Left ventricle myocardium superior (tissue), 1 donor: ENCODE data around the gene APOL3. TPM values are rescaled to one million over a fixed set of nuclear protein-coding genes. Genes with fewer than 3 reads are reported as not detected.
"Not testable (repeated sequence)": the region's sequence is repeated elsewhere in the genome, so short reads cannot be mapped to it uniquely, and the experiment has no call there.

Experiments
- ATAC-seq: fragments of 200-7000 bp; cut with Tn5 transposase; one replicate; pipeline ENCODE4 v1.9.1; 2020; ENCODE audit warnings: mild to moderate bottlenecking, moderate library complexity
- DNase-seq: peaks from one replicate; pipeline ENCODE4 v3.0.0-alpha.2; 2020
- intact Hi-C: fragments of 100-400 bp; cut with micrococcal nuclease; formaldehyde crosslinking; loops from one replicate; pipeline ENCODE4 v1.11.0; 2022
- total RNA-seq: library from RNA; stranded (reverse); fragmentation: NEBNext Ultra II Directional; extraction: Animal tissue kit (Norgen Biotek cat#: 25700); gene quantifications from one replicate; pipeline ENCODE4 v1.2.1, GENCODE V29; 2021
- donor health status: DM: no; HTN: yes; CAD: no; lungs with severe emphysema.

The APOL3 gene
- total RNA-seq, 1 donor from 2014 or later: 29.5 TPM

- intact Hi-C loops: no loop called here
- no peak for DNase-seq
- no peak for ATAC-seq
These were observed 4.6 kb upstream of the APOL3 start for GRCh38 chr22:36165141-36165540.

- no peak for DNase-seq
These were observed 4.1 kb upstream of the APOL3 start for GRCh38 chr22:36164621-36165020.

DNA sequence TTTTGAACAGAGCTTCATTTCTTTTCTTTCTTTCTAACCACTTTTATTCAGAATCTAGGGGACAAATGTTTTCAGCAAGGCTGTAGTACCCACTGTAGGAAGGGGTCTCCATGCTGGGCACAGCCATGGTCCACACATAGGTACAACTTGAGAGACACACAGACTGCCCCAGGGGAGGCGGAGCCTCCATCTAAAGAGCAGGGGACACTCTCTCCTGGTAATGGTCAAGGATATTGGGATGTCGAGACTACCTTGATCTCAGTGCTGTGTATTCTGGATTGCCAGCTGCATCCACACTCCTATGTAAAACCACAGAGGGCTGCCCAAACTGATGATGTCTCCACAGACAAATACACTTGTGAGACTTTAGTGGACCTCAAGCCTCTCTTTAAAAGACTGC is 2.9 kb upstream of the APOL3 start:
- ATAC-seq (no peak), DNase-seq (no peak)
- intact Hi-C loops: no loop called here

More at GRCh38 chr22:36164621-36165020, 4.1 kb upstream of the APOL3 start:
- intact Hi-C loops: no loop called here
- ATAC-seq: no peak

DNA sequence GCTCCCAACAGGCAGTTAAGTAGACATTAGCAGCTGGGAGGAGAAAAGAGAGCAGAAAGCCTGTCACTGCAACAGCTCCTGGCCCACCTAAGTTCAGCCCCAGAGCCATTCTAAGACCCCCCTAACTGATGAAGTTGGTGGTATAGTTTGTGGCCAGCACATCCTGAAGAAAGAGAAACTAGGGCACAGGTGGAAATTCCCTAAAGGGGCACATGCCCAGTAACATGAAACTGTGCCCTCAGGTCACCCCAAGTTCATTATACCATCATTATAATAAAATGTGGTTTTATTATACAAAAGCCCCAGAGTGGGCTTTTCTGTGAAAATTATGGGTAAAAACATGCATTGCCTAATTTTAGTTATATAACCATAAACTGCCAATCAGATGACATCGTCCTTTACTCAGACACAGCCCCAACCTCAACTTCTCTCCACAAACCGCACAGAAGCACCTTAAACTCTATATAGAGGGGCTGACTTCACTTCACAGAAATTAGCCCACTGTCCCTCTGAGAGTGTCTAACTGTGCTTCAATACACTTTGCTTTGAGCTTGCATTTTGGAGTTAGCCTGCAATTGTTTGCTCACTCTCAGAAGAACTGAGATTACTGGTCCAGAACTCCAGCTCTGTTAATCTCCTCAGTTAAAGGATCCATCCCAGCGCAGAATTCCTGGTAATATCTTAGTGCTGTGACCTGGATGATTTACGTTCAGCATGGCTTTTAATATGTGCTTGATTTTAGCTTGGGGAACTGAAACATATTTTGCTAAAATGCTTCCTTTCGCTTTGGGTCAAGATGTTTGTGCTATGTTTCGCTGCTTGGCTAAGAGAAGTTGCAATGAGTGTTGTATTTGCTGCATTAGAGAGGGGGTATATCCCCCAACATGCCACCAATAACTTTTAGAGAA is 1.8 kb upstream of the APOL3 start:
- intact Hi-C loops: no loop called here
- ATAC-seq: no peak
- DNase-seq: no peak

GRCh38 chr22:36161793-36162126 is 1.2 kb upstream of the APOL3 start:
- DNase-seq, ATAC-seq, intact Hi-C loops: not testable (repeated sequence)

GRCh38 chr22:36156515-36157419 is 3.8 kb downstream of the APOL3 start:
- peak; percentile 79 for ATAC-seq
- intact Hi-C loops: no loop called here
- peak; percentile 89 for DNase-seq

DNA sequence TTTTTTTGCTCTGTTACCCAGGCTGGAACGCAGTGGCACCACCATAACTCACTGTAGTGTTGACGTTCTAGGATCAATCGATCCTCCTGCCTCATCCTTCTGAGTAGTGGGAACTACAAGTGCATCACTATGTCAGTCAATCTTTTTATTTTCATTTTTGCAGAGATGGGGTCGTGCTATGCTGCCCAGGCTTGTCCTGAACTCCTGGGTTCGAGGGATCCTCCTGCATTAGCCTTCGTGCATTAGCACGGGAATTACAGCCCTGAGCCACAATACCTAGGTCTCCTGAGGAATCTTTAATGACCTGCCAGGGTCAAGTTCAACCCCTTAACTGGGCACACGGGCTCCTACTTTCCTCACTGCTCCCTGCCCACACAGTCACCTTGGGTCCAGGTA is 4.4 kb downstream of the APOL3 start:
- intact Hi-C loops: no loop called here
- DNase-seq (no peak), ATAC-seq (no peak)

- DNase-seq (peak; percentile 74), ATAC-seq (peak; percentile 83)
- intact Hi-C loops: no loop called here
These were observed 4.9 kb downstream of the APOL3 start for GRCh38 chr22:36155702-36156101.

DNA sequence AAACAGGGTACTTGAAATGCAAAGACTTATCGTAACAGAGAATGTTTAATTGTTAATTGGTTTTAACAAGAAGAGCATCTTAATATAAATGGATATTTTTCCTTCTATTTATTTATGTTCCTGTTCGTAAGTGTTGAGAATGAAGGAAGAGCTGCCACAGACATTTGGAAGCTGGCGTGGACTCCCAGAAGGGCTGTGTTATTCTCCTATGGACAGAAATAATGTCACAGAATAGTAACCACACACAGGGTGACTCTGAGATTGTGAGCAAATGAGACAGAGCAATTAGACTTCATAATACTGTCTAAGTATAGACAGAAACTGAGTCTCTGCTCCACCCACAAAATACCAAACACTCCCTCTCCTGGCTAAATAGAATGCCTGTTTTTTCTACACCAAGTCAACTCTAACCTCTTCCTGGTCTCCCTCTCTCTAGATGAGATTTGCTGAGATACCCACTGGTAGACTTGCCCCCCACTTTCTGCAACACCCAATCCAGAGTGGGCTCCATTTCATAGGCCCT is 6.1 kb downstream of the APOL3 start:
- no peak for ATAC-seq
- intact Hi-C loops: no loop called here
- DNase-seq: no peak

DNA sequence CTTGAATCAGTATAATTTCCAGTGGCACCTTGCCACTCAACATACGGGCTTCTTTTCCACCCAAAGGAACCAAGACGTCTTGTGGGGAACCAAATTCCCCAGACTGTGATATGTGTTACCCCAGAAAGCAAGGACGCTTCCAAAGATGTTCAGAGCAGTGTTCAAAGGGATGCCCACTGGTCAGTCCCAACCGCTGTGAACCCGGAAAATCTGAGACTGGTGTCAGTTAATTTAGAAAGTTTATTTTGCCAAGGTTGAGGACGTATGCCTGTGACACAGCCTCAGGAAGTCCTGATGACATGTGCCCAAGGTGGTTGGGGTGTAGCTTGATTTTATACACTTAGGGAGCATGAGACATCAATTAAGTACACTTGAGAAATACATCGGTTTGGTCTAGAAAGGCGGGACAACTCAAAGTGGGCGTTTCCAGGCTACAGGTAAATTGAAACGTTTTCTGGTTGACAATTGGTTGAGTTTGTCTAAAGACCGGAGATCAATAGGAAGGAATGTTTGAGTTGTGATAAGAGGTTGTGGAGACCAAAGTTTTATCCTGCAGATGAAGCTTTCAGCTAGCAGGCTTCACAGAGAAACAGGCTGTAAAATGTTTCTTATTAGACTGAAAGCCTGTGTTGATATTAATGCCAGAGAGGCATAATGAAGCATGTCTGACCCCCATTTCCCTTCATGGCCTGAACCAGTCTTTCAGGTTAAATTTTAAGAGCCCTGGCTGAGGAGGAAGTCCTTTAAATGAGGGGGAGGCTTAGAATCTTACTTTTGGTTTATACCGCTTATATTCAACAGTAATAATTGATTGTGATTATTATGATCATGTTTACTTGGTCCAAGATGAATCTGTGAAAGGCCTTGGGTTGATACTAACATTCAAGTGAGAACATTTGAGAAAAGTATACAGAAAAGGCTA is 6.8 kb downstream of the APOL3 start:
- no peak for DNase-seq
- no peak for ATAC-seq
- intact Hi-C loops: no loop called here

DNA sequence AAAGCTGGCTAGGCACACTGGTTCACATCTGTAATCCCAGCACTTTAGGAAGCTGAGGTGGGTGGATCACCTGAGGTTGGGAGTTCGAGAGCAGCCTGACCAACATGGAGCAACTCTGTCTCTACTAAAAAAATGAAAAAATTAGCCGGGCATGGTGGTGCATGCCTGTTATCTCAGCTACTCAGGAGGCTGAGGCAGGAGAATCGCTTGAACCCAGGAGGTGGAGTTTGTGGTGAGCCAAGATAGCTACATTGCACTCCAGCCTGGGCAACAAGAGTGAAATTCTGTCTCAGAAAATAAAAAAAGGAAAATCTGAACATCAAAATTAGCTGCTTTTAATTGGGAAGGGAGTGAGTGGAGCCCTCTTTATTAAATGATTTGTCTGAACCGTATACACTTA is 7.7 kb downstream of the APOL3 start:
- ATAC-seq, intact Hi-C loops, DNase-seq: not testable (repeated sequence)

- ATAC-seq (no peak), DNase-seq (no peak)
- intact Hi-C loops: no loop called here
These were observed 8.5 kb downstream of the APOL3 start for GRCh38 chr22:36152088-36152487.

GRCh38 chr22:36151006-36151595 is 9.5 kb downstream of the APOL3 start:
- no peak for DNase-seq
- intact Hi-C loops: no loop called here
- peak; percentile 16 for ATAC-seq

GRCh38 chr22:36149441-36149840 is 11.1 kb downstream of the APOL3 start:
- no peak for ATAC-seq
- intact Hi-C loops: no loop called here
- DNase-seq: no peak

GRCh38 chr22:36148411-36148810 is 12.1 kb downstream of the APOL3 start:
- intact Hi-C loops: no loop called here
- DNase-seq (no peak), ATAC-seq (no peak)

GRCh38 chr22:36147196-36147791 is 13.3 kb downstream of the APOL3 start:
- no peak for ATAC-seq
- no peak for DNase-seq
- intact Hi-C loops: no loop called here

DNA sequence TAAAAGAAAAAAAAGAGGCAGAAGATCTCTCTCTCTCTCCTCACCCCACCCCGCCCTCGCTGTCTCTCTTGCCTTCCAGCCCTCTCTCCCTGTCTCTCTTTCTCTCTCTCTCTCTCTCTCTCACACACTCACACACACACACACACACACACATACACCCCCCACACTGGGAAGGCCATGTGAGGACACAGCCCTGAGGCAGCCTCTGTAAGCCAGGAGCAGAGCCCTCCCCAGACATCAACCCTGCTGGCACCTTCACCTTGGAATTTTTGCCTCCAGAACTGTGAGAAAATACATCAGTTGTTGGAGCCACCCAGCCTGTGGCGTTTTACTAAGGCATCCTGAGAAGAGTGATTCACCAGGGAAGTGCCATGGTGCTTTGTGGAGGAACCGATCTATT is 14.7 kb downstream of the APOL3 start:
- DNase-seq: no peak
- peak; percentile 26 for ATAC-seq
- intact Hi-C loops: no loop called here

- intact Hi-C loops: no loop called here
- DNase-seq: peak; percentile 65
- peak; percentile 87 for ATAC-seq
These were observed 15.5 kb downstream of the APOL3 start for GRCh38 chr22:36144886-36145541.
